ENCODE measurements around the gene RNF166.

The RNF166 gene

GRCh38 chr16:88687676-88688012, 18.6 kb downstream of the RNF166 start:
- TF ChIP-seq, protein P1, sequence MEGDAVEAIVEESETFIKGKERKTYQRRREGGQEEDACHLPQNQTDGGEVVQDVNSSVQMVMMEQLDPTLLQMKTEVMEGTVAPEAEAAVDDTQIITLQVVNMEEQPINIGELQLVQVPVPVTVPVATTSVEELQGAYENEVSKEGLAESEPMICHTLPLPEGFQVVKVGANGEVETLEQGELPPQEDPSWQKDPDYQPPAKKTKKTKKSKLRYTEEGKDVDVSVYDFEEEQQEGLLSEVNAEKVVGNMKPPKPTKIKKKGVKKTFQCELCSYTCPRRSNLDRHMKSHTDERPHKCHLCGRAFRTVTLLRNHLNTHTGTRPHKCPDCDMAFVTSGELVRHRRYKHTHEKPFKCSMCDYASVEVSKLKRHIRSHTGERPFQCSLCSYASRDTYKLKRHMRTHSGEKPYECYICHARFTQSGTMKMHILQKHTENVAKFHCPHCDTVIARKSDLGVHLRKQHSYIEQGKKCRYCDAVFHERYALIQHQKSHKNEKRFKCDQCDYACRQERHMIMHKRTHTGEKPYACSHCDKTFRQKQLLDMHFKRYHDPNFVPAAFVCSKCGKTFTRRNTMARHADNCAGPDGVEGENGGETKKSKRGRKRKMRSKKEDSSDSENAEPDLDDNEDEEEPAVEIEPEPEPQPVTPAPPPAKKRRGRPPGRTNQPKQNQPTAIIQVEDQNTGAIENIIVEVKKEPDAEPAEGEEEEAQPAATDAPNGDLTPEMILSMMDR (IDR thresholded peaks at IDR 0.05; ENCODE audit: low read depth, low read length), result no peak
- no peak for DNase-seq (ENCODE audit: extremely low read depth, low read depth)

DNA sequence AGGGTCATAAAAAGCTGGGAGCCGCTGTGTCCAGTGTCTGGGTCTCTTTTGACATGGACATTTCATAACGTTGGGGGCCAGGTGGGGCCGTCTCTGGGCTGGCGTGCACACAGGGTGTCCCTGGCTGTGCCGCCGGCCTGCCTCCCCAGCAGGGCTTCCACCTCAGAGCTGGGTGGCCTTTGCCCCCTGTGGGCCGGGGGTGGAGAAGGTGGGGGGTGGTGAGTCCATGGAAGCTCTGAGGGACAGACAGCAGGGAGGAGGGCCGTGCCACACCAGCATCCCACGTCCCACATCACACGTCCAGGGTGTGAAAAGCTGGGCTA, 19.0 kb downstream of the RNF166 start:
- TF ChIP-seq, protein P1 (IDR thresholded peaks at IDR 0.05; ENCODE audit: low read depth, low read length), result no peak
- DNase-seq (ENCODE audit: extremely low read depth, low read depth), result no peak

- TF ChIP-seq, protein P1 (IDR thresholded peaks at IDR 0.05; ENCODE audit: low read depth, low read length), result no peak
Observed at GRCh38 chr16:88686439-88687253, 19.6 kb downstream of the RNF166 start, which contains the start of gene SNAI3. Gene SNAI3 (minus strand): TSS chr16:88686507. CDS start chr16:88686406, 101 bp downstream.

GRCh38 chr16:88686062-88686438, 20.2 kb downstream of the RNF166 start:
- TF ChIP-seq, protein P1 (IDR thresholded peaks at IDR 0.05; ENCODE audit: low read depth, low read length), result no peak

More at GRCh38 chr16:88686439-88687253, 19.6 kb downstream of the RNF166 start, which contains the start of gene SNAI3:
- DNase-seq (ENCODE audit: extremely low read depth, low read depth), result no peak

GRCh38 chr16:88685156-88686061, 20.8 kb downstream of the RNF166 start:
- TF ChIP-seq, protein P1 (IDR thresholded peaks at IDR 0.05; ENCODE audit: low read depth, low read length), result peak; percentile 81
- DNase-seq (ENCODE audit: extremely low read depth, low read depth), result no peak

More at GRCh38 chr16:88686062-88686438, 20.2 kb downstream of the RNF166 start:
- DNase-seq (ENCODE audit: extremely low read depth, low read depth), result no peak

DNA sequence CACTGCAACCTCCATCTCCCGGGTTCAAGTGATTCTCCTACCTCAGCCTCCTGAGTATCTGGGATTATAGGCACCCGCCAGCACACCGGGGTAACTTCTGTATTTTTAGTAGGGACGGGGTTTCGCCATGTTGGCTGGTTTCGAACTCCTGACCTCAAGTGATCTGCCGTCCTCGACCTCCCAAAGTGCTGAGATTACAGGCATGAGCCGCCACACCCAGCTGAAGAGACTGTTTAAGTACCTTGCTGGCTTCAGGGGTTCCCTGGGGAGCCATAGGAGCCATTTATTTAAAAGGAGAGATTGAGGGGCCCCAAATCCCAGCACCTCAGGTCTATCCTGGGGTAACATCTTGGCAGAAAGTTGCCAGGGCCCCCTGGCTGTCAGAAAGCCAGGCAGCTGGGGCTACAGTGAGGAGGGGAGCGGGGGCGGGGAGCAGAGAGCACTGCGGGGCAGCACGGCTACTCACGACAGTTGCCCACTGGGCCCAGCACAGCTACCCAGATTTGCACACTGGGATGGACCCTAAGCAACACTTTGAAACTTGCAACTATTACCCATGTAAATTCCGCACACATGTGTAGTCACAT, 21.5 kb downstream of the RNF166 start:
- DNase-seq (ENCODE audit: extremely low read depth, low read depth), result no peak
- TF ChIP-seq, protein P1 (IDR thresholded peaks at IDR 0.05; ENCODE audit: low read depth, low read length), result no peak
